Right ventricle myocardium superior (tissue), 1 donor: ENCODE data around the gene CACNA2D1. TPM values are rescaled to one million over a fixed set of nuclear protein-coding genes. Genes with fewer than 3 reads are reported as not detected.

Source experiments
- ATAC-seq: fragments of 200-7000 bp; cut with Tn5 transposase; one replicate; pipeline ENCODE4 v1.9.1; 2020; ENCODE audit warnings: mild to moderate bottlenecking; ENCODE audit not compliant: poor library complexity
- DNase-seq: peaks from one replicate; pipeline ENCODE4 v3.0.0-alpha.2; 2020
- intact Hi-C: fragments of 100-400 bp; cut with DNase I; formaldehyde crosslinking; loops from one replicate; pipeline ENCODE4 v1.11.2; 2022
- total RNA-seq: library from RNA; stranded (reverse); fragmentation: NEBNext Ultra II Directional; extraction: Animal tissue kit (Norgen Biotek cat#: 25700); gene quantifications from one replicate; pipeline ENCODE4 v1.2.1, GENCODE V29; 2021
- donor health status: DM: no; HTN: yes; CAD: no; lungs with severe emphysema.

CACNA2D1 gene
- total RNA-seq, 1 donor from 2014 or later: 38.5 TPM

- ATAC-seq (no peak), DNase-seq (no peak)
- intact Hi-C loops: no loop called here
Observed at GRCh38 chr7:81926154-81926553, 517.4 kb downstream of the CACNA2D1 start.

- no peak for ATAC-seq
- no peak for DNase-seq
- intact Hi-C loops: no loop called here
Observed at GRCh38 chr7:81925530-81925929, 518.0 kb downstream of the CACNA2D1 start.

GRCh38 chr7:81924494-81924893 lies 519.1 kb downstream of the CACNA2D1 start:
- ATAC-seq (no peak), DNase-seq (no peak)
- intact Hi-C loops: no loop called here

- ATAC-seq: no peak
- intact Hi-C loops: no loop called here
- DNase-seq: no peak
Observed at GRCh38 chr7:81919494-81919893, 524.1 kb downstream of the CACNA2D1 start.

- DNase-seq (no peak), ATAC-seq (no peak)
- intact Hi-C loops: no loop called here
Observed at GRCh38 chr7:81908220-81908619, 535.4 kb downstream of the CACNA2D1 start.

GRCh38 chr7:81903115-81903514 lies 540.5 kb downstream of the CACNA2D1 start:
- DNase-seq (no peak), ATAC-seq (no peak)
- intact Hi-C loops: no loop called here

GRCh38 chr7:81902536-81902935 lies 541.0 kb downstream of the CACNA2D1 start:
- no peak for DNase-seq
- ATAC-seq: no peak
- intact Hi-C loops: no loop called here
